Activated T-helper 17 cell treated with anti-CD3 and anti-CD28 coated beads, Interleukin-2, amount 50 U/mL, for 72 hours (primary cell): ENCODE results near the gene NTN4. TPM values are rescaled to one million over a fixed set of nuclear protein-coding genes. Genes with fewer than 3 reads are reported as not detected.
"Not testable (repeated sequence)": the region's sequence is repeated elsewhere in the genome, so short reads cannot be mapped to it uniquely, and the experiment has no call there.

ENCODE experiments used
- ATAC-seq: fragments of 150-1000 bp; cut with Tn5 transposase; replicated peaks from 2 replicates; pipeline ENCODE4 v1.10.0; 2021; ENCODE audit warnings: mild to moderate bottlenecking, moderate library complexity
- H3K27ac Mint-ChIP-seq: one replicate; pipeline ENCODE4 v1.8.0; 2022; ENCODE audit warnings: mixed read lengths
- H3K27me3 Mint-ChIP-seq: one replicate; pipeline ENCODE4 v1.8.0; 2022; ENCODE audit warnings: mixed read lengths
- H3K36me3 Mint-ChIP-seq: one replicate; pipeline ENCODE4 v1.8.0; 2022; ENCODE audit warnings: low read depth, mild to moderate bottlenecking, mixed read lengths
- H3K4me1 Mint-ChIP-seq: one replicate; pipeline ENCODE4 v1.8.0; 2022; ENCODE audit warnings: mixed read lengths
- H3K4me3 Mint-ChIP-seq: one replicate; pipeline ENCODE4 v1.8.0; 2022; ENCODE audit warnings: mild to moderate bottlenecking, mixed read lengths
- H3K9me3 Mint-ChIP-seq: one replicate; pipeline ENCODE4 v1.8.0; 2022; ENCODE audit warnings: mixed read lengths
- total RNA-seq, 2 donors: library from RNA; stranded (reverse); gene quantifications; one replicate each; pipeline ENCODE4 v1.2.3, GENCODE V29; 2022

The NTN4 gene
- total RNA-seq = under 1 TPM; 0.06 to 0.34 TPM

DNA sequence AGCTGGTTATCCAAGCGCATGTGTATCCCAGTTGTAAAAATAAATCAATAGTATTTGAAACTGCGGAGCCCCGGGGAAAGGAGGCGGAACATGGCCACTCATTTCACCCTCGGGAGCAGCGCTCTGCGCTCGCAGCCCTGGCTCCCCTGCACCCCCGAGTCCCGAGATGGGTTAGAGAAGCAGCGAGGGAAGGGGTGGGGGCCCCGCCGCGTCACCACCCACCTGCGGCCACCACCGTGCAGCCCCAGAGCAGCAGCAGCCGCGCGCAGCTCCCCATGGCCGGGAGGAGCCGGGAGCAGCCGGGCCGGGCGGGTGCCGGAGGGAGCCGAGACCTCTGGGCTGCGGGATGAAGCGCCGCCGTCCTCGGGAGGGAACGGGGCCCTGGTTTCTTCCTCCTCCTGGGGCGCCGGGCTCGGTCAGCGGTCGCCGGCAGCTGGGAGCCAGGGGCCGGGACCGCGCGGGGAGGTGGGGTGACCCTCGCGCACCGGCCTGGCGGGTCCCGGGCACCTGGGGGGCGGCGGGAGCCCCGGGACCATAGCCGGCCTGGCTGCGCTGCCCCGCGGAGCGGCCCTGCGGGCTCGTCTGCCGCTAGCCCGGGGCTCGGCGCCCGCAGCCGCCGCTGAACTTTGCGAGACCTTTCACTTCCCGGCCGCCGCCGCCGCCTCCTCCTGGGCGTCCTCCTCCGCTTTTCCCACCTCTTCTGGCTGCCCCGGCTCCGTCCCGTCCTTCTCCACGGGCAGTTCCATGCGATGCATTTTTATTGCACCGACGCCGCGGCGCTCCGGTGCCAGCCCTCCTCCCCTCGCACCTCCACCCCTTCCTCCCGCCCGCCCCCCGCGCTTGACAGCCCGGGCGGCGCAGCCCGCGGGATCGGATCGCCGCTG lies at the start of gene NTN4:
TSS of gene NTN4 (minus strand) at position 732 of the 884 bp plus-strand sequence. CDS start at position 277, 455 bp downstream.
- Mint-ChIP-seq H3K36me3 (no peaks in the 10 kb centered on the region), H3K9me3 (no peaks in the 10 kb centered on the region), H3K4me3 (peak within 1 kb of the TSS; percentile 79), H3K27ac (no peak within 1 kb of the TSS), H3K27me3 (peaks cover 9% of the 10 kb centered on the region), H3K4me1 (no peaks in the 10 kb centered on the region)
- ATAC-seq = peak; percentile 69

GRCh38 chr12:95838125-95838524 lies 47.6 kb upstream of the NTN4 start:
- H3K4me3 Mint-ChIP-seq = no peak overlapping the region
- H3K9me3 Mint-ChIP-seq = no peaks in the 10 kb centered on the region
- ATAC-seq = no peak
- no peaks in the 10 kb centered on the region for H3K36me3 Mint-ChIP-seq
- H3K27ac Mint-ChIP-seq = no peak overlapping the region
- peaks cover 7% of the 10 kb centered on the region for H3K27me3 Mint-ChIP-seq
- H3K4me1 Mint-ChIP-seq = no peaks in the 10 kb centered on the region

DNA sequence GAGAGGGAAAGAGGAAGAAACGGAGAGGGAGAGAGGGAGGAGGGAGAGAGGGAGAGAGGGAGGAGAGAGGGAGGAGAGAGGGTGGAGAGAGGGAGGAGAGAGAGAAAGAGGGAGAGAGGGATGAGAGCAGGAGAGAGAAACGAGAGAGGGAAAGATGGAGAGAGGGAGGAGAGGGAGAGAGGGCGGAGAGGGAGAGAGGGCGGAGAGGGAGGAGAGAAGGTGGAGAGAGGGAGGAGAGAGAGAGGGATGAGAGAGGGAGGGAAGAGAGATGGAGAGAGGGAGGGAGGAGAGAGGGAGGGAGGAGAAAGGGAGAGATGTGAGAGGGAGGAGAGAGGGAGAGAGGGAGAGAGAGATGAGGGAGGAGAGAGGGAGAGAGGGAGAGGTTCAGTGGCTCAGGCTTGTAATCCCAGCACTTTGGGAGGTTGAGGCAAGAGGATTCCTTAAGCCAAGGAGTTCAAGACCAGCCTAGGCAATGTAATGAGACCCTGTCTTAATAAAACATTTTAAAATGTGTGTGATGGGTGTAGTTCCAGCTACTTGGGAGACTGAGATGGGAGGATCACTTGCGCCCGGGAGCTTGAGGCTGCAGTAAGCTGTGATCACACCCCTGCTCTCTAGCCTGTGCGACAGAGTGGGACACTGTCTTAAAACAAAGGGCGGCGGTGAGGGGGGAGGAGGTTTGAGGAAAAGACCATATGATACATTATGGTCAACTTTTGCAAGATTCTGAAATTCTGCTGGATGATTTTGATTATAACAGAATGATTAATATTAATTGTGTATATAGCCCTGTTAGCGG lies 46.9 kb upstream of the NTN4 start:
- no peaks in the 10 kb centered on the region for H3K4me1 Mint-ChIP-seq
- H3K4me3 Mint-ChIP-seq = no peak overlapping the region
- no peak overlapping the region for H3K27ac Mint-ChIP-seq
- H3K36me3 Mint-ChIP-seq = no peaks in the 10 kb centered on the region
- H3K27me3 Mint-ChIP-seq = peaks cover 6% of the 10 kb centered on the region
- ATAC-seq = no peak
- H3K9me3 Mint-ChIP-seq = no peaks in the 10 kb centered on the region

- no peak overlapping the region for H3K4me3 Mint-ChIP-seq
- H3K27ac Mint-ChIP-seq = no peak overlapping the region
- H3K4me1 Mint-ChIP-seq = no peaks in the 10 kb centered on the region
- no peaks in the 10 kb centered on the region for H3K9me3 Mint-ChIP-seq
- H3K27me3 Mint-ChIP-seq = peaks cover 9% of the 10 kb centered on the region
- ATAC-seq = no peak
- no peaks in the 10 kb centered on the region for H3K36me3 Mint-ChIP-seq
Measured at GRCh38 chr12:95836630-95837239, 46.2 kb upstream of the NTN4 start.

- Mint-ChIP-seq H3K36me3 (no peaks in the 10 kb centered on the region), H3K27me3 (peaks cover 9% of the 10 kb centered on the region), H3K27ac (no peak overlapping the region), H3K9me3 (no peaks in the 10 kb centered on the region), H3K4me1 (no peaks in the 10 kb centered on the region), H3K4me3 (no peak overlapping the region)
- no peak for ATAC-seq
Measured at GRCh38 chr12:95836185-95836609, 45.6 kb upstream of the NTN4 start.

DNA sequence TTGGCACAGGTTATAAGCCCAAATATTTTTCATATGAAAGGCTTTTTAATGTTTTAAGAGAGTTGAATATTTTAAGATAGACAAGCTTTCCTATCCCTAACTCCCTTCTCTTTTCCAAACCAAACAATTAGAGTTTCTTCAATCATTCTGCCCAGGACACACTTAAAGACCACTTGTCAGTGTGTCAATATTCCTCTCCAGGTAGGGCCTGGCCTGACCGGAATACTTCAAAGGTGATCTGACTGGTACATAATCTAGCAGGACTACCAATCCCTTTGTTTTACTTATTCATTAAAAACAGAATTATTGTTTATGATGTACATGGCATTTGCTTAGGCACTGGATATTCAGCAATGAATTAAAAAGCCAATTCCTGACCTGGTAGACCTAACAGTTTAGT lies 44.0 kb upstream of the NTN4 start:
- no peak for ATAC-seq
- no peak overlapping the region for H3K27ac Mint-ChIP-seq

GRCh38 chr12:95830335-95831089 lies 39.9 kb upstream of the NTN4 start:
- no peaks in the 10 kb centered on the region for H3K9me3 Mint-ChIP-seq
- no peak overlapping the region for H3K4me3 Mint-ChIP-seq
- peak; percentile 88 for ATAC-seq
- no peak overlapping the region for H3K27ac Mint-ChIP-seq
- H3K27me3 Mint-ChIP-seq = peaks cover 4% of the 10 kb centered on the region
- no peaks in the 10 kb centered on the region for H3K4me1 Mint-ChIP-seq
- H3K36me3 Mint-ChIP-seq = no peaks in the 10 kb centered on the region

More for the DNA sequence above, 44.0 kb upstream of the NTN4 start:
- Mint-ChIP-seq H3K27me3 (peaks cover 9% of the 10 kb centered on the region), H3K4me3 (no peak overlapping the region), H3K9me3 (no peaks in the 10 kb centered on the region), H3K4me1 (no peaks in the 10 kb centered on the region), H3K36me3 (no peaks in the 10 kb centered on the region)

DNA sequence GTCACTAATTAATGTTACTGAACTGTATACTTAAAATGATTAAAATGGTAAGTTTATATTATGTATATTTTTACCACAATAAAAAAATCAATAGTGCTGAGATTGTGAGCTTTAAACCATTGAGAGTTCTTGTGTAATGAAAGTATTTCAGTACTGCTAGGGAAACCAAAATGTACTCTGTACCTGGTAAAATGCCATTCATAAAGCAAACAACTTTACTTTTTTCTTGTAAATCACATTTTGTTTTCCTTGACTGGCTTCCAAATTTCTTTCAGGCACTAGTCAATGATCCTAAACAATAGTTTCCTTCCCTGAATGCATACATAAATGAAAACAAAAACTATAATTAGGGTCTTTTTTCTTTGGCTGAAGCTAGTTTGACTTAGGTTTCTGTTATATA lies 38.8 kb upstream of the NTN4 start:
- no peaks in the 10 kb centered on the region for H3K9me3 Mint-ChIP-seq
- no peak overlapping the region for H3K4me3 Mint-ChIP-seq
- no peak for ATAC-seq
- H3K27ac Mint-ChIP-seq = no peak overlapping the region
- H3K27me3 Mint-ChIP-seq = peaks cover 4% of the 10 kb centered on the region
- no peaks in the 10 kb centered on the region for H3K36me3 Mint-ChIP-seq
- H3K4me1 Mint-ChIP-seq = no peaks in the 10 kb centered on the region

DNA sequence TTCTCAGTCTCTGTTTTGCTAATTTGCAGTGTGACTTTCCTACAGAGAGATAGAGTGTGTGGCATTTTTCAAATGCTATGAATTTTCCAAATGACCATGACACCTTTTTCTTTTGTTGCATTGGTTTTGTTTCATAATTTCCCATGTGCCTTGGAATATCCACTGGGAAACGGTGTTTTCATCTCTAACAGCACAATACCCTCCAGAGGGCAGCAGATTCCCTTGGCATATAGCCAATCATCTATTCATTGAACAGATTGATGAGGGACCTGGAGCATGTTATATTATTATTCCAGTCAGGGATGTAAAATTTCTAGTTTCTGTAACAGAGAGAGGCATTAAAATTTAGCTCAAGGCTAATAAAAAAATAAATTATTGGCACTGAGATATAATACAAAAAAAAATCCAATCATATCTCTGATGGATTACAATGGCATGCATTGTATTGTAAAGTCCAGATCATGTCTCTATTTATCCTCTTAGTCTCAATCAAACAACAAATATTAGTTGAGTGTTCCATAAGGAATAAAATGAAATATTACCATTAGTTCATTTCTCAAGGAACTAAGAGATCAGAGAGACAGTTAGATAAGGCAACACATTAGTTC lies 29.6 kb upstream of the NTN4 start:
- H3K27ac Mint-ChIP-seq = no peak overlapping the region
- H3K27me3 Mint-ChIP-seq = peaks cover 4% of the 10 kb centered on the region
- no peaks in the 10 kb centered on the region for H3K9me3 Mint-ChIP-seq
- H3K4me3 Mint-ChIP-seq = no peak overlapping the region
- no peaks in the 10 kb centered on the region for H3K4me1 Mint-ChIP-seq
- no peak for ATAC-seq
- no peaks in the 10 kb centered on the region for H3K36me3 Mint-ChIP-seq

DNA sequence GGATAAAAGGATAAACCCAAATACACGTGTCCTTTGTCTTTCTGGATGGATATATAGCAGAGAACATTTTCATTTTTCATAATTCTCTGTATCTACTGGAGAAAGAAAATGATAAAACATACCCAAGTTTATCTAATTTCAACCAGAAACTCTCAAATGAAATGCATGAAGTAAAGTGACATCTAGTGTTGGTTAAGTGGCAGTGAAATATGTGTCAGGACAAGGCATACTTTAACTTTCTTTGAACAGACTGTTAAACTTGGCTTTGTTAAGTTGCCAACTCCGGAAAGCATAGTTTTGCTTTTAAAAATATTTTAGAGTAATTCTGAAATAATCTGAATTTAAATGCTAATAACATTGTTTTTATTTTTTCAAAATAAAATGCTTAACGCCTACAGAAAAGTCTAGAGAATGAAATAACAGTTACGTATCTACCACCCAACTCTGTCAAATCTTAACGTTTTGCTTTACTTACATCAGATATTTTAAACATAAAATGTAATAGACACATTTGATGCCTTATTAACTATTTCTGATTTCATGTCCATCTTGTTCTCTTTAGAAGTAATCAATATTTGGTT lies 25.2 kb upstream of the NTN4 start:
- Mint-ChIP-seq H3K4me1 (no peaks in the 10 kb centered on the region), H3K9me3 (no peaks in the 10 kb centered on the region), H3K27me3 (peaks cover 3% of the 10 kb centered on the region), H3K4me3 (no peak overlapping the region), H3K27ac (no peak overlapping the region), H3K36me3 (no peaks in the 10 kb centered on the region)
- no peak for ATAC-seq

GRCh38 chr12:95812155-95812554 lies 21.6 kb upstream of the NTN4 start:
- not testable (repeated sequence) for H3K4me1 Mint-ChIP-seq, H3K36me3 Mint-ChIP-seq, H3K27ac Mint-ChIP-seq, H3K9me3 Mint-ChIP-seq, H3K4me3 Mint-ChIP-seq, H3K27me3 Mint-ChIP-seq, ATAC-seq

DNA sequence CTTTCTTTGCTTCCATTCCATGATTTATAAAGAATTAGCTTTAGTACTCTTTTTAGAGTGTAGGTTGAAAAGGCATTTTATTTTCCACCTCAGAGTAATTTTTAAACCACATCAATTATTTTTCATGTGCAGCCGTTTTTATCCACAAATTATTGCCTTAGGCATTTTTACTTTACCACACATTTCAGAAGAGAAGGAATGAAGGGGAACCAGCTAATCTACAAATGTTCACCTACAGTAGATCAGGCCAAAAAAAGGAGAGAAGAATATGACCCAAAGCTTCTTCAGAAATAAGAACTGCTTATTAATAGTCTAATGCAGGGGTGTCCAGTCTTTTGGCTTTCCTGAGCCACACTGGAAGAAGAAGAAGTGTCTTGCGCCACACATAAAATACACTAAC lies 19.8 kb upstream of the NTN4 start:
- H3K27me3 Mint-ChIP-seq = peaks cover 3% of the 10 kb centered on the region
- no peaks in the 10 kb centered on the region for H3K36me3 Mint-ChIP-seq
- H3K4me3 Mint-ChIP-seq = no peak overlapping the region
- peaks cover 5% of the 10 kb centered on the region for H3K9me3 Mint-ChIP-seq
- ATAC-seq = no peak
- no peak overlapping the region for H3K27ac Mint-ChIP-seq
- H3K4me1 Mint-ChIP-seq = peaks cover 15% of the 10 kb centered on the region

- Mint-ChIP-seq H3K4me3 (no peak overlapping the region), H3K4me1 (peaks cover 17% of the 10 kb centered on the region), H3K27ac (no peak overlapping the region), H3K27me3 (peaks cover 3% of the 10 kb centered on the region), H3K9me3 (peaks cover 5% of the 10 kb centered on the region), H3K36me3 (no peaks in the 10 kb centered on the region)
- ATAC-seq = no peak
Measured at GRCh38 chr12:95809000-95809680, 18.6 kb upstream of the NTN4 start.
